Left renal pelvis (tissue), 4 donors: ENCODE data around the gene ZBTB34. TPM values are rescaled to one million over a fixed set of nuclear protein-coding genes. Genes with fewer than 3 reads are reported as not detected.

ENCODE experiments used
- DNase-seq, 4 donors: peaks; one replicate each; pipeline ENCODE4 v3.0.0-alpha.2; 2013; ENCODE audit warnings: low read depth in 4 of 4, low spot score in 3 of 4
- polyA plus RNA-seq, 4 donors: library from polyadenylated mRNA; unstranded; fragments of 120-200 nt; gene quantifications; one replicate each; pipeline ENCODE4 v1.2.1, GENCODE V29; 2013; ENCODE audit not compliant: insufficient read length in 4 of 4

ZBTB34 gene
- polyA plus RNA-seq, 4 donors, result 19.7 to 22.9 (median 20.9) TPM

DNA sequence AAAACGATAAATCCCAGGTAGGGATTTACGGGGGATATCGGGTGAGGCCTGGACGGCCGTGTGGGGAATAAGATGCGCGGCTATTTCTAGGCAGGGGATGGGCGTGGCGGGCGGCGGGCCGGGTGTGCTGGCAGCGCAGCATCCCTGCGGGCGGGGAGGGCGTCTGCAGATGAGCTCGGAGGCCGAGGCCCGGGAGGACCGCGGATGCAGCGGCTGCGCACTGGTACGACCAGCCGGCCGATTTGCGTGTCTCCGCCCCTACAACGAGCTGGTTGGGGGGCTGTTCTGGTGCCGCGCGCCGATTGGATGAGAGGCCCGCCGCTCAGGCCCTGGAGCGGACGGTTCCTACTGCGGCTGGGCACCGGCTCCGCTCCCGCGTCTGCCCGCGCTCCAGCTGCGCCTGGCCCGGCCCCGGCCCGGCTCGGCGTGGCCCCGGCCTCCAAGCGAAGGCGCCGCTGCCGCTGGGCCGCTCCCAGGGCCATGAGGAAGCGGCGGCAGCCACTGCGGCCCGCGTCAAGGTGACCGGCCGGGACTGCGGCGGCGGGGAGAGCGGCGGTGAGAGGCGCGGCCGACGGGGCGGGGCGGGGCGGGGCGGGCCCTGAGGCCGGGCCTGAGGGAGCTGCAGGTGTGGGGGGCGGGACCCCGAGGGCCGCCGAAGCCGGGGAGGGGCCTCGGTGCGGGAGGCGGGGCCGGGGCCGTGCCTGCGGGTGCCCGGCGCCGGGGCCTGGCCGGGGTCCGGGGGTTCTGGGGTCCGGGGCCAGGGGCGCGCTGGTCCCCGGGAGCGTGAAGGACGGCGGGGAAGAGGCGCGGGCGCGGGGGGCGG lies 54.2 kb downstream of the ZBTB34 start, which contains the start of gene RALGPS1:
RALGPS1 (plus strand) TSS at position 325 of the 823 bp plus-strand sequence. CDS start 47,508 bp downstream, outside the sequence.
- peak; percentile 70 to 87 (median 75) for DNase-seq

DNA sequence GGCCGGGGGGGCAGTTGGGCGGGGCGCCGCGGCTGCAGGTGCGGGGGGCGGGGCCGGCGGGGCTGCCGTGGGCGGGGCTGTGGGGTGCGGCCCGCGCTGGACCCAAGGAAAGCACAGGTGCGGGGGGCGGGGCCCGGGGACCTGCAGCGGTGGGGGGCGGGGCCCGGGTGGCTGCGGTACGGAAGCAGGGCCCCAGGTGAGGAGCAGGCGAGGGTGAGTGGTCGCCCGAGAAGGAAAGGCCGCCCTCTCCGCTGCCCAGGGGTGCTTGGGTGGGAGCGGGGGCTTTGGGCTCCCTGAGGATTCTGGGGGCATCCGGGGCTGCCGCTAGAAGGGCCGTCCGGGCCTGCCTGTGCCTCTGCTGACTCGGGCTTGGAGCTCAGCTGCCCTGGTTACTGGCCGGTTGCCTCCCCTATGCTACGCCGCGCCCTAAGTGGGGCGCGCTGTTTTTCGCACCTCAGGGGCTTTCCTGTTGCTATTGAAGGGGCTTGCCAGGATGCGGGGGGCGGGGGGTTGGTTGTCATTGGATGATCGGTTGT lies 54.9 kb downstream of the ZBTB34 start:
- no peak for DNase-seq

DNA sequence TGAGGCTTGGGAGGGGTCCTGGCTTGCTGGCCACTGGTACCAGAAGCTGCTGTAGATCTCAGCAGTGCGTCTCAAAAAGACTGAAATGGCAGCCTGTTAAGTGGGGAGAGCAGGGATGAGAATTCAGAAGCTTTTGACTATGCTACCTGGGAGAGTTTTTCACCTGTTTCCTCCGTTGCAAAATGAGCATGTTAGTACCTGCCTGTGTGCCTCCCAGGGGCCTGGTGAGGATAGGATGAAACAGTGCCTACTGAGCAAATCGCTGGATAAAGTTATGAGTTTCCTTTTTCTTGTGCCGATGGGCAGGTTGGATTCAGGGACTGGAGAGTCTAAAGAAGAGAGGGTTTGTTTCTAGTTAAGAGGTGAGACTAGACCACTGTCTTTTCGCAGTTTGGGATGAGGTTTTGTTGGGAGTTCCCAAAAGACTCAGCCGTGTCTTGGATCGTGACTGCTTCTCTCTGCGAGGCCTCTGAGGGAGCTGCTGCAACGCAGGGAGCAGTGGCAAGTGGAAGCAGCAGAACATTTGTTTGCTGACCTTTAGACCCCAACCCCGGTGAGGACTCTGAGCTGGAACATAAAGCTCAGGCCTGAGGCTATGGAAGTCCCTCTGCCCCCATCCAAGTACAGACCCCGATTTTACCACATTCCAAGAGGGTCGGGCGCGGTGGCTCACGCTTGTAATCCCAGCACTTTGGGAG lies 55.6 kb downstream of the ZBTB34 start:
- no peak for DNase-seq

DNA sequence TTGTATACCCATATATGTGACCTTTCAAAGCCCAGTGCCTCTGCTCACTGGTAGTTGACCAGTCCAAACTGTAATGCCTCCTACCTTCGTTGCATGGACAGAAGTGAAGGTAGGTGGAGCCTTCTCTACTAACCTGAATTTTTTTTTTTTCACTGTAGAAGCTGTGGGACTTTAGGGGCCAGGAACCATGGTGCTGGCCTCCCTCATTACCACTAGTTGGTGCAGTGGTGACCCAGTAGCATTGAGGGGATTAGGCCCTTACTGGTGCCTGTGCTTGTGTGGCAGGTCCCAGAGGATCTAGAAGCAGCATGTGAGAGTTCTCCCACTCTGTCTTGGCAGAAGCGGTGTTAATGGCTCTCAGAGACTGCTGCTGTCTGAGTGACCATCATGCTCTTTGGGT lies 56.5 kb downstream of the ZBTB34 start:
- DNase-seq, result no peak

DNA sequence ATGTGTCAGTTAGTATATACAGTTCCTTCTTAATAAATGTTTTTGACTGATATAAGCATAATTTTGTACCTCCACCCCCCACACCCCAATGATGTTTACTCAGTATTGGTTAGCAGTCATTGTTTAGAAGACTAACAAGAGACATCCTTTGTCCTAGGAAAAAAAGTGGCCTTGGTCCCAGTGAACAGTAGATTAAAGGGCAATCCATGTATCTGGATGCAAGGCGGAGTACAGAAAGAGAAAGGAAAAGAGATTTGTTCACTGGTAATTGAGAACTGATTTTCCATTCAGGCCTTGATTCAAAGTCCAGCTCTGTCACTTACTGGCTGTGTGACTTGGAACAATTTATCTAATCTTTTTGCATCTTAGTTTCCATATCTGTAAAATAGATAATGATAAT lies 58.8 kb downstream of the ZBTB34 start:
- no peak for DNase-seq

DNA sequence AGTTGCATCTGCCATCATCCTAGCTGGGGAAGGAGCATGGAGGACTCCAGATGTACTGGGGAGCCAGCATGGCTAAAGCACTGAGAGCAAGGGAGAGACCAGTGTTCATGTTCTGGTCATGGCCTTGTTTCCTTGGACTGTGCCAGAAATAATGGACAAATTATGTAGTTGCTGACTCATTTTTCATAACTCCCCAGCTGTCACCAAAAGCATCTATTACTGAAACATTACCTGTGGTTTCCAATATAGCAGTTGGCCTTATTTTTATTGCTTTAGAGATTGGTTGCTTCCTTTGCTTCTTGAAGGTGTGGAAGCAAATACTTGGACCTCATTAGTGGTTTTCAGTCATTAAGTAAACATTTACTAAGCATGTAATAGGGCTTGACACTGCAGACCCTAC lies 65.4 kb downstream of the ZBTB34 start:
- no peak for DNase-seq

DNA sequence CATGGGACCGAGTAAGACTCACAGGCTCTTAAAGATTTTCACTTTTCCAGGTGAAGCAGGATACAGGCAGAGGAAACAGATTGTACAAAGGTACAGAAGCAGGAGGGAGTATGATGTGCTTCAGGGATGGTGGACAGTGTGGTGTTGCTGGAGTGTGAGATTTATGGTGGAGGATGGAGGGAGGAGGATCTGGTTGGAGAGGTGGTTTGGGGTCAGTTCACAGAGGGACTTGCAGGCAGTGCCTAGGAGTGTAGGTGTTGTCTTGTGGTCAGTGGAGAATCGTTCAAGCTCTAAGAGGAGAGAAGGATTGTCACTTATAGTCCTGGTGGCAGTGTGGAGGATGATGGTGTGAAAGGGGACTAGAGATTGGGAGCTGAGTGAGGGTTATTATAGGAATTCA lies 65.9 kb downstream of the ZBTB34 start:
- DNase-seq, result no peak

DNA sequence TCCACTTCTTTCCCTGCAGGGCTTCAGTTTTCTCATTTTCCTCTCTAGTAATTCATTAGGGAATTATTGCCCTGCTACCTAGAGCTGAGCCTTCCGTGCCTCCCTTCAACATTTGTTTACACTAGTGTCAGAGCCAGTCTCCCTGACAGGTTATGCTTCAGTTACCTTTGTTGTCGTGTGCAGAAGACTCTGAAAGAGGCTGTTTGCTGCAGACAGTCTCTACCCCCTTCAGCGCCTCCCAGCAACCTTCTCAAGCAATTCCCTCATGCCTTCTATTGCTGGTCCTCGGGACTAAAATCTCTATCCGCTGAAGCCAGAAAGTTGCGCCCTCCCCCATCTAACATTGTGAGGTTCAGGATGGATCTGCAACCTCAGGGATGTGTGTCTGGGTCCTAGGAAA lies 67.0 kb downstream of the ZBTB34 start:
- peak in 1 of 4 donors; percentile 33 for DNase-seq

DNA sequence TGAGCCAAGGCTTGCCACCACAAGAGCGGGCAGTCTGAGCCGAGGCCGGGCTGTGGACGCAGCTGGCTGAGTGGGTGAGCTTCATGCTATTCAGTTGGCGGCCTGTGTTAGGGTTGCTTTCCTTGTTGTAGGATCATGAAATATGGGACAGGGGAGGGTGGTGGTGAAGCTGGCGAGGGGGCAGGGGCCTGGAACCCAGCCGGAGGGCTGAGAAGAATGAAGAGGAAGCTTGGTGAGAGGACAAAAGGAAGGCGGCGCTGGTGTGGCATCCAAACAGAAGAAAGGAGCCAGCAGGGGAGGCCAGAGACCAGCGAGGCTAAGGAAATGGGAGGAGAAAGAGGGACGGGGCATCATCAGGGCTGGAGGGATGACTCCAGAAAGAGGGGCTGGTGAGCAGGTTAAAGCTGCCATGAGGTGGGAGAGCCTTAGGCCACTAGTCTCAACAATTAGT lies 72.5 kb downstream of the ZBTB34 start:
- DNase-seq, result no peak

DNA sequence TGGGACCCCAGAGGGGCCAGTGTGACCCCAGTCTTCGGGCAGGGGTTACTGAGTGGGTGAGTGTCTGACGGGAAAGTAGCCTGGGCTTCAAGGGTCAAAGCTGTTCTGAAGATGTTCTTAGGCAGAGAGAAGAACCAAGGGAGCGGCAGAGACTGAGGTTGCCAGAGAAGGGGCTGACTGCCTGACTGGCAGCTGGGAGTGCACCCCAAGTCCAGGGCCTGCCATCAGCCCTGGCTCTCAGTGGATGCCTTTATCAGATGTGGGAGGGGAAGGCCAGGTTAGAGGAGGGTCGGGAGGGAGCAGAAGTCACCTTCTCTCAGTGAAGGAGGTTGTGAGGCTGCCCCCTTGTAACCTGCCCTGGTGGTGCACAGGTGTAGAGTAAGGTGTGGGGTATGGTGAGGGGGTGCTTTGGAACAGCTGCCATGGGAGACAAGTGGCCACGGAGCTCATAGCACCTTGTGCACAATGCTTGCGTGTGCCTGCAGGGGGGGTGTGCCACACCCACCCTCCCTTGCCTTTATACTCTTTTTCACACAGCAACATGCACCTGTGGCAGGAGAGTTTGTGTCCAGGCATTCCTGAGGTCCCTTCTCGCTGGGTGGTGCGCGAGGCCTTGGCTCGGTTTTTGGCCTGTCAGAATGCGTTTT lies 73.0 kb downstream of the ZBTB34 start:
- no peak for DNase-seq

DNA sequence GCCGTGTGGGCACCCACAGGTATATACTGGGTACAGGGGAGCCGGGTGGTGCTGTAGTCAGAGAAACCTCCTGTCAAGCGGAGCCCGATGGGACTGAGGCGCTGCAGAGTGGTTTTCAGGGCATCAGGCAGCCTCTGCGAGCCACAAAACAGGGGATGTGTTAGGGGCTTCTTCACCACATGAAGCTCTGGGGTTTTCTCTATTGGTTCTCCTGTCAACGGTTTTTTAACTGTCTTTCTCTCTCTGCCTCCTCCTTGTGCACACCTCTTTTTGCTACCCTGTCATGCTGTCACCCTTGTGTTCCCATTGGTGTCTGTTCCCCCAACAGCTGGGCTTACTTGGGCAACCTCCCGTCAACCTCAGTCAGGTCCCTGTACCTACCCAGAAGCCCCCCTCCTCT lies 74.0 kb downstream of the ZBTB34 start:
- no peak for DNase-seq

Other genes with a start within 250 kb of the ZBTB34 start
- gene LMX1B, start 246.7 kb upstream of the ZBTB34 start, polyA plus RNA-seq, result 10 to 100 TPM in 3 of 4 donors, 1 to 10 TPM in 1; 2.0 to 20.2 (median 16.6) TPM
- gene ZBTB43, start 55.6 kb upstream of the ZBTB34 start, polyA plus RNA-seq, result 10 to 100 TPM; 12.9 to 18.3 (median 14.1) TPM
- gene RALGPS1, start 54.1 kb downstream of the ZBTB34 start, polyA plus RNA-seq, result 10 to 100 TPM in 3 of 4 donors, 1 to 10 TPM in 1; 9.2 to 27.6 (median 24.5) TPM